Keratinocyte (primary cell): ENCODE results near the gene DRAM2.

Source experiments
- CTCF ChIP-seq, 3 experiments: IDR thresholded peaks in 1 of 3; conservative IDR thresholded peaks in 1 of 3; optimal IDR thresholded peaks in 1 of 3; 2 replicates in 2 of 3; 3 replicates in 1 of 3; pipeline versions ENCODE3 to v1.5.1; 2011; ENCODE audit warnings: low read length in 3 of 3, mild to moderate bottlenecking in 3 of 3, moderate library complexity in 2 of 3, control low read depth in 1 of 3, inconsistent platforms in 1 of 3; ENCODE audit not compliant: insufficient read depth in 2 of 3; ENCODE audit errors: extremely low read depth in 1 of 3
- EZH2 ChIP-seq: IDR thresholded peaks from one replicate; pipeline ENCODE4 v1.6.1; 2012; ENCODE audit warnings: inconsistent platforms, mild to moderate bottlenecking, low read length, moderate library complexity

GRCh38 chr1:111157431-111157830 is 17.5 kb upstream of the DRAM2 start:
- TF ChIP-seq CTCF (optimal IDR thresholded peaks at IDR 0.05 in 1 of 3, IDR thresholded peaks at IDR 0.05 in 1 of 3, conservative IDR thresholded peaks at IDR 0.05 in 1 of 3; ENCODE audit: extremely low read depth in 1 of 3, insufficient read depth in 2 of 3, low read length in 3 of 3) = no peak
- TF ChIP-seq EZH2 = no peak
